Femur (tissue), 1 donor: ENCODE data around the gene ARHGAP22.

ENCODE experiments used
- DNase-seq: peaks from one replicate; pipeline ENCODE4 v3.0.0-alpha.2; 2017

ARHGAP22 gene

GRCh38 chr10:48633381-48634197 is 28.7 kb upstream of the ARHGAP22 start:
- no peak for DNase-seq

GRCh38 chr10:48632166-48632565 is 27.3 kb upstream of the ARHGAP22 start:
- DNase-seq = no peak

GRCh38 chr10:48627984-48628609 is 23.2 kb upstream of the ARHGAP22 start:
- DNase-seq = no peak

GRCh38 chr10:48626986-48627731 is 22.3 kb upstream of the ARHGAP22 start:
- DNase-seq = no peak

- DNase-seq = no peak
Measured at GRCh38 chr10:48626447-48626846, 21.6 kb upstream of the ARHGAP22 start.

GRCh38 chr10:48625826-48626134 is 20.9 kb upstream of the ARHGAP22 start:
- DNase-seq = no peak

- no peak for DNase-seq
Measured at GRCh38 chr10:48623607-48624132, 18.8 kb upstream of the ARHGAP22 start.

GRCh38 chr10:48623009-48623408 is 18.1 kb upstream of the ARHGAP22 start:
- no peak for DNase-seq

GRCh38 chr10:48620719-48621118 is 15.8 kb upstream of the ARHGAP22 start:
- no peak for DNase-seq

- DNase-seq = no peak
Measured at GRCh38 chr10:48616436-48616835, 11.6 kb upstream of the ARHGAP22 start.

- no peak for DNase-seq
Measured at GRCh38 chr10:48614481-48615390, 9.9 kb upstream of the ARHGAP22 start.

- DNase-seq = no peak
Measured at GRCh38 chr10:48613016-48613415, 8.1 kb upstream of the ARHGAP22 start.

GRCh38 chr10:48612236-48612943 is 7.5 kb upstream of the ARHGAP22 start:
- DNase-seq = no peak

GRCh38 chr10:48611133-48611532 is 6.3 kb upstream of the ARHGAP22 start:
- DNase-seq = no peak

GRCh38 chr10:48610585-48611093 is 5.8 kb upstream of the ARHGAP22 start:
- no peak for DNase-seq

GRCh38 chr10:48609899-48610584 is 5.2 kb upstream of the ARHGAP22 start:
- DNase-seq = no peak

- no peak for DNase-seq
Measured at GRCh38 chr10:48609441-48609840, 4.6 kb upstream of the ARHGAP22 start.

- DNase-seq = no peak
Measured at GRCh38 chr10:48608976-48609375, 4.1 kb upstream of the ARHGAP22 start.

- DNase-seq = no peak
Measured at GRCh38 chr10:48608279-48608681, 3.4 kb upstream of the ARHGAP22 start.

GRCh38 chr10:48607356-48608278 is 2.7 kb upstream of the ARHGAP22 start:
- no peak for DNase-seq
